Gastrocnemius medialis (tissue), 4 donors: ENCODE results near the gene TMEM255B.

Experiments used
- CTCF ChIP-seq, 5 experiments: fragments of 450-650 bp in 3 of 5; fragments of 200-600 bp in 2 of 5; sonication (generic) in 2 of 5; IDR thresholded peaks in 4 of 5; conservative IDR thresholded peaks in 1 of 5; 1 replicate in 4 of 5; 2 replicates in 1 of 5; pipeline ENCODE4 v1.5.1; 2016 to 2019; ENCODE audit warnings: antibody characterized with exemption in 5 of 5, mild to moderate bottlenecking in 3 of 5, moderate library complexity in 3 of 5
- POLR2A ChIP-seq, 2 donors: fragments of 450-650 bp; IDR thresholded peaks; one replicate each; pipeline ENCODE4 v1.6.1; 2017; ENCODE audit warnings: antibody characterized with exemption in 2 of 2, mild to moderate bottlenecking in 2 of 2, moderate library complexity in 2 of 2

GRCh38 chr13:113801289-113801961 lies 42.4 kb downstream of the TMEM255B start:
- no peak for TF ChIP-seq CTCF (IDR thresholded peaks at IDR 0.05 in 4 of 5, conservative IDR thresholded peaks at IDR 0.05 in 1 of 5)
- TF ChIP-seq POLR2A (IDR thresholded peaks at IDR 0.05): no peak
